Islet precursor cell (in vitro differentiated cells): Measurements from ENCODE around the gene KRT4.
"Not testable (repeated sequence)": the region's sequence is repeated elsewhere in the genome, so short reads cannot be mapped to it uniquely, and the experiment has no call there.

ENCODE experiments used
- DNase-seq: peaks from one replicate; pipeline ENCODE4 v3.0.0-alpha.2; 2018

KRT4 gene

DNA sequence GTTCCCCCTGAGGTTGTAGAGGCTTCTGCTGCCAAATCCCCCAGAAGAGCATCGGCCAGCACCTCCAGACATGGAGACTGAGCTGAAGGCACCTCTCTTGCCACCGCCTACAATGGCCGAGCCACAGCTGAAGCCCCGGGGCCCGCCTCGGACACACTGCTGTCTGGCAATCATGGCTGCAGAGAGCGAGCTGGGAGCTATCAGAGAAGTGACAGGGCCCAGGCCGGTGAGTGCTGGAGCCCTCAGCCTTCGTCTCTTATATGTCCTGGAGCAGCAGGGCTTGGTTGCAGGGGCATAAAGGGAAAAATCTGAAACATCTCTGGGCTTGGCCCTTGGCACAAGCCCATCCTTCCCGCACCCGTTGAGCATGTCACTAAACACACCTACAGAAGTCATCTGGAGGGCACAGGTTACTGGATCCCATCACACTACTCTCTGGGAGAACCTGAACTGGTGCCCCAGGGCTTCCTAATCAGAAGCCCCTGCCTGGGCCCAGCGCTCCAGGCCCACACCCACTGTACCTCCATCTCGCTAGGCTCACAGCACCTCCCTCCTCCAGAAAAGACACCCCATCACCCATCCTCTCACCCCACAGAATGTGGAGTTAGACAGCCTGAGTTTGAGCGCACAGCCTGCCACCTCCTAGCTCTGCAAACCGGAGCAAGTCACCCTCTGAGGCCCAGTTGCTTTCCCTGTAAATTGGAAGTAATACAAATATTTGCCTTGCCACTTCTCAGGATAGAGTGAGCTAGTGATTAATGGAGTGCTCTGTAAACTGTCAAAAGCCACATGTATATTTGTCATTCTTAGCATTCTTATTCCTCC lies at the start of gene KRT4:
Gene KRT4 (minus strand): TSS at position 232 of the 825 bp plus-strand sequence. CDS start 58 bp downstream, at position 174.
- DNase-seq = no peak

DNA sequence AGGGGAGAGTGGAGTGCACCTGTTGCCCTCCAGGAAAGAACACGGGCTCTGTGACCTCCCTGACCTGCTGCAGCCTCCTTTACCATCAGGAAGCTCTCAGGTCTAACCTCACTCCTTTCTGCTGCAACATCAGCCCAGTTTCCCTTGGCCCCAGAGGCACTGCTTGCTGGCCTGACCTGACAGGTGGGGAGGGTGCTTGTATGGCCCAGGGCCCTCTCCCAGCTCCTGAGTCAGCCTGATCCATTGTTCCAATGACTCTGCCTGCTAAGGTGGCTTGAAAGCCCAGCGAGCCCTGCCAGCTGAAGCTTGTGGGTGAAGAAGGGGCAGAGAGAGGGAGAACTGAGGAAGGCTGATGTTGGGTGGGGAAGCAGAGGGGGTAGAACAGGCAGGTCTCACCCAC lies 48.1 kb upstream of the KRT4 start:
- peak; percentile 74 for DNase-seq

DNA sequence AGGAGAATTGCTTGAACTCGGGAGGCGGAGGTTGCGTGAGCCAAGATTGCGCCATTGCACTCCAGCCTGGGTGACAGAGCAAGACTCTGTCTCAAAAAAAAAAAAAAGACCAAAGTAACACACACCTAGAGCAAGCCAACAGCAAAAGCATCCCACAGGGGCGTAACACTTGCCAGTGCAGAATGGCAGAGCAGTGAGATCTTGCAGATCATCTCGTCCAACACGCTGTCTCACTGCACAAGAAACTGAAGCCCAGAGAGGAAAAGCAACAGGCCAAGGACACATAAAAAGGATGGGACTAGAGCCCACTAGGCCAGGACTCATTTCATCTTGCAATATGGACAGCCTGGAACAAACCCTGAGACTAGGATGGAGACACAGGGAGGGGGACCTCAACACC lies 47.6 kb upstream of the KRT4 start:
- DNase-seq = no peak

DNA sequence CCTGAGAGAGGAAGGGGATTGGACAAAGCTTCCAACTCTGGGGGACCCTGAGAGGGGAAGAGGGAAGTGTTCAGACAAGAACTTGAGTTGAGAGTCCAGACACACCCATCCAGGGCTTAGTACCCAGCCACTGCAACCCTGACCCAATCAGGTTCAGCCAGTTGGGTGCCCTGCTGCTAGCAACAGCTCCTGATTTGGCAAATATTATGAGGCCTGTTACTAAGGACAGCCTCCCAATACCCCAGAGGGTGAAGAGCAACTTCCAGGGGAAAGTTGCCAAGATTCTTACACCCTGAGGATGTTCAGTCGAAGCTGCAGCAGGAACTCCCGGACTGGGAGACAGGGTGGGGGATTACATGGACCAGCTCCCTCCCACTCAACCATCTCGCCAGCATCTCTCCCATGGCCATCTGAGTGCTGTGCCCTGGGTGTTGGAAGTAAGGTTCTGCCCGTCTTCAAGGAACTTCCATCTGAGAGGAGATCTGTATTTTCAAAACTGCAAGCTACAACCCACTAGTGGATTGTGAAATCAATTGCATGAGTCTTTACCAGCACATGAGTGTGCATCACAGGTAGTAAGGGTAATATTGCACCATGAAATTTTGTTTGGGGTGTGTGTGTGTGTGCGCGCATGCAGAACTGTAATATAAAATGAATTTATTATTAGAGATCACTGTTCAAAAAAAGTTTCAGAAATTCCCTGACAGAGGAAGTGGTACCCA lies 46.3 kb upstream of the KRT4 start:
- DNase-seq = no peak

GRCh38 chr12:52857500-52857899 lies 43.6 kb upstream of the KRT4 start:
- DNase-seq = no peak

- no peak for DNase-seq
Observed at GRCh38 chr12:52856787-52857186, 42.9 kb upstream of the KRT4 start.

GRCh38 chr12:52856077-52856476 lies 42.2 kb upstream of the KRT4 start:
- not testable (repeated sequence) for DNase-seq

- no peak for DNase-seq
Observed at GRCh38 chr12:52851787-52852186, 37.9 kb upstream of the KRT4 start.

DNA sequence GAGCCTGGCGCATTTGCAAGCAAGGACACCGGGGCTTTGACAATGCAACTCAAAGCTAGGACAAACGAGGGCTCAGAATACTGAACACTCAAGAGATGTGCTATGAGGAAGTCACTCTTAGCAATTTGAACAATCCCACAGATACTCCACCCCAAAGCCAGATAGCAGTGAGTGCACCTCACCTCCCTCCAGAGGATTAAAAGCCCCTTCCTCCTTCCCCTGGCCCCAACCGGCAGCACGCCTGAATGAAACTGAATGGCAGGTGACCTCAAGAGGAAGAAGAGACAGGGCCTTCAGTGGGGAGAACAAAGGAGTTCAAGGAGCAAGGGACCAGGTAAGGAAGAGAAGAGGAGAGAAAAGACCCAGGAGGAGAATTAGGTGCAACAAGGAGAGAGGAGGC lies 36.8 kb upstream of the KRT4 start:
- DNase-seq = no peak

- no peak for DNase-seq
Observed at GRCh38 chr12:52849511-52849910, 35.6 kb upstream of the KRT4 start.

- no peak for DNase-seq
Observed at GRCh38 chr12:52848661-52849255, 34.8 kb upstream of the KRT4 start, which contains the start of gene KRT78. KRT78 (minus strand) TSS chr12:52848994; CDS start chr12:52848930, 64 bp downstream.

- no peak for DNase-seq
Observed at GRCh38 chr12:52847335-52848102, 33.6 kb upstream of the KRT4 start.

DNA sequence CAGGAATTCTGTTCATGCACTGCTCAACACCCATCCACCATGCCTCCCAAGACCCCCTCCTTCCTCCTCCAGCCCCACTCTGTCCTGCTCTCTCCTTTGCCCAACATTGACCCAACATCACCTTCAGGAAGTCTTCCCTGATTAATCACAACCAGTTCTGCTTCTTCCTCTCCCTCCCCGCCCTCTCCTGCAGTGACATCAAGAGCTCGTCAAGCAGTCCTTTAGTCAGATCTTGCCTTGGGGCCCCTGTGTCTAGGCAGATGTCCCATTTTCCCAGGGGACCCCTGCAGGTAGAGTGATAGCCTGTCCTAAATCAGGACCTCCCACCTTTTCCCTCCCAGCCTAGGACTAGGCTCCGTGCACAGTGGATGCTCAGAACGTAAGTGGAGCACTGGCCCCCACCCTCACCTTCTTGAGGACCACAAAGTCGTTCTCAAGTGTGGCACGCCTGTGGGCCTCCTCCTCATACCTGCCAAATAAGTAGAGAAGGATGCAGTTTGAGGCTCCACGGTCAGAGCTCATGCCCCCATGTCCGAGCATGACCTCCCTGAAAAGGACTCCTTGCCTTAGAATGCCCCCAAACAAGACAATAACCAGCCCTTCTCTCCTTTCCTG lies 32.5 kb upstream of the KRT4 start:
- no peak for DNase-seq

- no peak for DNase-seq
Observed at GRCh38 chr12:52845946-52846345, 32.0 kb upstream of the KRT4 start.

DNA sequence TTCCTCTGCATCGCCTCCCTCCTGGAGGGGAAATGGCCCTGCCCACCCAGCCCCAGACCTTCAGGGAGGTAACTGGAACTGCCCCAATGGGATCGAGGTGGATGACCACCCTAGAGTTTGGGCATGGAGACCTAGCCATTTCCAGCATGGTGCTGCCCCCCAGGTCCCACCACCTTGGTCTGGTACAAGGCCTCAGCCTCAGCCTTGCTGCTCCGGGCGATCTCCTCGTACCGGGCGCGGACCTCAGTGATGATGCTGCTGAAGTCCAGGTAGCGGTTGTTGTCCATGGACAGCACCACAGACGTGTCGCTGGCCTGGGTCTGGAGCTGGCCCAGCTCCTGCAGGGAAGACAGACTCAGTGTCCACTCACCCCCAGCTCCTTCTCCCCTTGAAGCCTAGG lies 30.5 kb upstream of the KRT4 start:
- no peak for DNase-seq

GRCh38 chr12:52839436-52840105 lies 25.7 kb upstream of the KRT4 start:
- no peak for DNase-seq

DNA sequence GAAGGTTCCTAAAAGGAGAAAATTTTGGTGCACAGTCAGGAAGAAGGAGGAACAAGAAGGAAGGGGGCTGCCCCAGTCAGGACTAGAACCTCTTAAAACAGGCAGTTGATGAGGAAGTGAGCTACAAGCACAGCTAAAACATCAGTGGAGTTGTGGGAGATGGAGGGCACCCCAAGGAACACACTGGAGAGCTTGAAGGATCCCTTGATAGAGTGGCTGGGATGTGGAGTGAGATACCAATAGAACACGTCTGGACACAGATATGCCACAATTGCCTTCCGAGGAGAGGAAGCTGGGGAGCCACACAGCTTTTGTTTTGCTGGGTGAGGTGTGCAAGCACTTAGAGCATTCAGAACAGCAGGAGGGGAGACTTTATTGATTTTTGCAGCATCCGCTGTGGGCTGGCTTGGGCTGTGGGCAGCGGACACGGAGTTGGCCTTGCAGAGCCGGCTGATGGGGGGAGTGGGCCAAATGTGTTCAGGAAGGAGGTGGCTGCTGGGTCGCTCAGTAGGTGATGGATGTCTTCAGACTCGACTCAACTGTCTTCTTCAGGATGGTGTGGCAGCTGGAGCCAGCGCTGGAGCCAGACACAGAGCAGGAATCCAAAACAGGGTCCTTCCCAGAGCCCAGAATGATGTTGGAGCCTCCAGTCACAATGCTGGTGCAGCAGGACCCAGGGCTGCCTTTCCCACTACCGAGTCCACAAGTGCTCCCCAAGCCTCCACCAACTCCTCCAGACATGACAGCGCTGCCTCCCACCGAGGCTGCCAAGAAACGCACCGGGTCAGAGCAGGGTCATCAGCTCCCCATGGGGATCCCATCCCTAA lies 24.9 kb upstream of the KRT4 start:
- DNase-seq = no peak

DNA sequence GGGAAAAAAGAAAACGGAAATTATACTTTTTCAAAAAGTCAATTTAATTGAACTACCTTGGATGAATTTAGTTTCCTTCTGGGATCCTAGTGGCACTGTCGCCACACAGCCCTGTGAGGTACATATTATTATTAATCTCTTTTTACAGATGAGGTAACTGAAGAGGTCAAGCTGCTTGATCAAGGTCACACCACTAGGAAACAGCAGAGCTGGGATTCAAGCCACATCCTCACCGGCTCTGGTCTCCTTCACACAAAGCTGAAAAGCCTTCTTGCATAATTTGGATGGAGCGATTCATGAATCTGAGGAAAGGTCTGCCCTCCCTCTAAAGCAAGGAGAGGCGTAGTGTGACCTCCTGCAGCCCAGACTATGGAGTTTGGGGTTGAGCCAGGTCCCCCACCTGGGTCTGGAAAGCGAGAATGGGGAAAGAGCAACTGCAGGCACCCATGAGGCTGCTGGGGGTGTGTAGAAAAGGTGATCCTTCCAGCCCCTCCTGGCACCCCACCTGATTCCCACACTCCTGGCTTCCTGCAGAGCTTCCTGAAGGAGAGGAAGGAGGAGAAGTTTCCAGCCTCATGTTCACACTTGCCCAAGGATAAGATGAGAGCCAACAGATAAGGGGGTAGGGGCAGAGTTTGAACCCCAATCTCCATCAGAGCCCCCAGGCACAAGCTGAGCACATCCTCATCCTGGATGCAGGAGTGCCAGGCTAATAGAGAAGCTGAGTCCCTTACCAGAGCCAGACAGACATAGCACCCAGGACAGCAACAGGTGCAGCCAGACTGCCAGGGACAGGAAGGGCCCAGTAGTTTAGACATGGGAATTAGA lies 24.1 kb upstream of the KRT4 start:
- no peak for DNase-seq

DNA sequence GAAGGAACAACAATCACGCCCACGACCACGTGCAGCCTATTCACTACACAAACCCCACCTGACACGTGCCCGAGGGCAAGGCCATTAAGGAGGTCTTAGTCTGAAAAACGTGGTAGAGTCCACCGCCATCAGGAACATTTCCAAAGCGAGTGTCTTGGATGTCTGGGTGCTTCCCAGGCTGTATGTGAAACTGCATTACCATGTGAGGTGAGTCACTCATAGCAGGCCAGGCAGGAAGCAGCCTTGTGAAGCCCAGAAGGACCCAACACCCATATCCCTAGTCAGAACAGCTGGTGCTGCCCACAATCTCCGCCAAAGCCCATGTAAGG lies 23.5 kb upstream of the KRT4 start:
- DNase-seq = peak; percentile 77
